Stomach smooth muscle (tissue), 2 donors: ENCODE measurements around the gene DPYD.

Source experiments
- H3K27ac ChIP-seq: one replicate; pipeline ENCODE4 v1.7.0; 2013; ENCODE audit warnings: mild to moderate bottlenecking, low read length, inconsistent platforms
- H3K27me3 ChIP-seq, 2 donors: one replicate each; pipeline ENCODE4 v1.7.0; 2013; ENCODE audit warnings: low read length in 2 of 2; ENCODE audit not compliant: insufficient read depth in 2 of 2, control insufficient read depth in 1 of 2
- H3K36me3 ChIP-seq, 2 donors: one replicate each; pipeline ENCODE4 v1.7.0; 2013; ENCODE audit warnings: low read length in 2 of 2; ENCODE audit not compliant: control insufficient read depth in 2 of 2, insufficient read depth in 2 of 2
- H3K4me1 ChIP-seq: one replicate; pipeline ENCODE4 v1.7.0; 2013; ENCODE audit warnings: low read length; ENCODE audit not compliant: control insufficient read depth, insufficient read depth
- H3K4me3 ChIP-seq, 2 donors: one replicate each; pipeline ENCODE4 v1.7.0; 2013; ENCODE audit warnings: low read length in 2 of 2
- H3K9ac ChIP-seq, 2 donors: one replicate each; pipeline ENCODE4 v1.7.0; 2013; ENCODE audit warnings: low read length in 2 of 2, mild to moderate bottlenecking in 1 of 2
- H3K9me3 ChIP-seq, 2 donors: one replicate each; pipeline ENCODE4 v1.7.0; 2013; ENCODE audit warnings: low read length in 2 of 2; ENCODE audit not compliant: control insufficient read depth in 2 of 2
- donor health status: healthy.
- donor health status: Pancreatic carcinoma.

DPYD gene

GRCh38 chr1:97560714-97561113 lies 360.1 kb downstream of the DPYD start:
- Histone ChIP-seq H3K27ac (no peak overlapping the region), H3K9me3 (no peaks in the 10 kb centered on the region), H3K4me3 (no peak overlapping the region), H3K36me3 (peaks cover 0 to 2% of the 10 kb centered on the region in 2 donors), H3K27me3 (no peaks in the 10 kb centered on the region), H3K4me1 (no peaks in the 10 kb centered on the region), H3K9ac (no peak overlapping the region)

- Histone ChIP-seq H3K4me3 (no peak overlapping the region), H3K27ac (no peak overlapping the region), H3K4me1 (no peaks in the 10 kb centered on the region), H3K36me3 (no peaks in the 10 kb centered on the region), H3K9ac (no peak overlapping the region), H3K9me3 (no peaks in the 10 kb centered on the region), H3K27me3 (no peaks in the 10 kb centered on the region)
These were observed 366.9 kb downstream of the DPYD start for GRCh38 chr1:97553971-97554370.

- Histone ChIP-seq H3K27me3 (no peaks in the 10 kb centered on the region), H3K36me3 (no peaks in the 10 kb centered on the region), H3K4me3 (no peak overlapping the region), H3K9ac (no peak overlapping the region), H3K9me3 (no peaks in the 10 kb centered on the region), H3K4me1 (no peaks in the 10 kb centered on the region), H3K27ac (no peak overlapping the region)
These were observed 369.7 kb downstream of the DPYD start for GRCh38 chr1:97551113-97551512.

GRCh38 chr1:97545446-97545845 lies 375.4 kb downstream of the DPYD start:
- Histone ChIP-seq H3K4me1 (no peaks in the 10 kb centered on the region), H3K27ac (no peak overlapping the region), H3K9ac (no peak overlapping the region), H3K27me3 (no peaks in the 10 kb centered on the region), H3K36me3 (peaks cover 0 to 2% of the 10 kb centered on the region in 2 donors), H3K9me3 (no peaks in the 10 kb centered on the region), H3K4me3 (no peak overlapping the region)

GRCh38 chr1:97540346-97540888 lies 380.4 kb downstream of the DPYD start:
- no peak overlapping the region for H3K27ac ChIP-seq
- no peaks in the 10 kb centered on the region for H3K9me3 ChIP-seq
- H3K27me3 ChIP-seq: no peaks in the 10 kb centered on the region
- no peak overlapping the region for H3K4me3 ChIP-seq
- H3K9ac ChIP-seq: no peak overlapping the region
- H3K36me3 ChIP-seq: peaks cover 0 to 2% of the 10 kb centered on the region in 2 donors
- no peaks in the 10 kb centered on the region for H3K4me1 ChIP-seq

GRCh38 chr1:97538113-97538512 lies 382.7 kb downstream of the DPYD start:
- Histone ChIP-seq H3K9ac (no peak overlapping the region), H3K4me3 (no peak overlapping the region), H3K9me3 (no peaks in the 10 kb centered on the region), H3K36me3 (no peaks in the 10 kb centered on the region), H3K4me1 (no peaks in the 10 kb centered on the region), H3K27ac (no peak overlapping the region), H3K27me3 (no peaks in the 10 kb centered on the region)

GRCh38 chr1:97533358-97533757 lies 387.5 kb downstream of the DPYD start:
- no peaks in the 10 kb centered on the region for H3K27me3 ChIP-seq
- no peaks in the 10 kb centered on the region for H3K9me3 ChIP-seq
- H3K27ac ChIP-seq: no peak overlapping the region
- no peak overlapping the region for H3K9ac ChIP-seq
- no peaks in the 10 kb centered on the region for H3K36me3 ChIP-seq
- no peaks in the 10 kb centered on the region for H3K4me1 ChIP-seq
- H3K4me3 ChIP-seq: no peak overlapping the region

- Histone ChIP-seq H3K27ac (no peak overlapping the region), H3K27me3 (no peaks in the 10 kb centered on the region), H3K36me3 (no peaks in the 10 kb centered on the region), H3K9me3 (no peaks in the 10 kb centered on the region), H3K9ac (no peak overlapping the region), H3K4me3 (no peak overlapping the region), H3K4me1 (no peaks in the 10 kb centered on the region)
These were observed 391.2 kb downstream of the DPYD start for GRCh38 chr1:97529600-97529999.

- no peaks in the 10 kb centered on the region for H3K27me3 ChIP-seq
These were observed 396.6 kb downstream of the DPYD start for GRCh38 chr1:97524211-97524610.

GRCh38 chr1:97516588-97516987 lies 404.2 kb downstream of the DPYD start:
- Histone ChIP-seq H3K9ac (no peak overlapping the region), H3K36me3 (peaks cover 0 to 3% of the 10 kb centered on the region in 2 donors), H3K4me1 (no peaks in the 10 kb centered on the region), H3K9me3 (no peaks in the 10 kb centered on the region), H3K27ac (no peak overlapping the region), H3K4me3 (no peak overlapping the region), H3K27me3 (no peaks in the 10 kb centered on the region)

More at GRCh38 chr1:97524211-97524610, 396.6 kb downstream of the DPYD start:
- H3K27ac ChIP-seq: no peak overlapping the region
- H3K9ac ChIP-seq: no peak overlapping the region
- peaks cover 0 to 3% of the 10 kb centered on the region in 2 donors for H3K9me3 ChIP-seq
- H3K4me3 ChIP-seq: no peak overlapping the region
- H3K36me3 ChIP-seq: no peaks in the 10 kb centered on the region
- H3K4me1 ChIP-seq: no peaks in the 10 kb centered on the region

- peaks cover 0 to under 1% of the 10 kb centered on the region in 2 donors for H3K36me3 ChIP-seq
- H3K4me3 ChIP-seq: no peak overlapping the region
- H3K27ac ChIP-seq: no peak overlapping the region
- H3K9me3 ChIP-seq: no peaks in the 10 kb centered on the region
- H3K27me3 ChIP-seq: no peaks in the 10 kb centered on the region
- H3K9ac ChIP-seq: no peak overlapping the region
- no peaks in the 10 kb centered on the region for H3K4me1 ChIP-seq
These were observed 412.1 kb downstream of the DPYD start for GRCh38 chr1:97508653-97509218.
